Stimulated activated CD8-positive, alpha-beta memory T cell treated with anti-CD3 and anti-CD28 coated beads, Interleukin-15, amount 100 ng/mL, for 24 hours (primary cell): Measurements from ENCODE around the gene FBXL19.

Experiments used
- DNase-seq: peaks from one replicate; pipeline ENCODE4 v3.0.0-alpha.2; 2020; ENCODE audit warnings: low read depth

FBXL19 gene

DNA sequence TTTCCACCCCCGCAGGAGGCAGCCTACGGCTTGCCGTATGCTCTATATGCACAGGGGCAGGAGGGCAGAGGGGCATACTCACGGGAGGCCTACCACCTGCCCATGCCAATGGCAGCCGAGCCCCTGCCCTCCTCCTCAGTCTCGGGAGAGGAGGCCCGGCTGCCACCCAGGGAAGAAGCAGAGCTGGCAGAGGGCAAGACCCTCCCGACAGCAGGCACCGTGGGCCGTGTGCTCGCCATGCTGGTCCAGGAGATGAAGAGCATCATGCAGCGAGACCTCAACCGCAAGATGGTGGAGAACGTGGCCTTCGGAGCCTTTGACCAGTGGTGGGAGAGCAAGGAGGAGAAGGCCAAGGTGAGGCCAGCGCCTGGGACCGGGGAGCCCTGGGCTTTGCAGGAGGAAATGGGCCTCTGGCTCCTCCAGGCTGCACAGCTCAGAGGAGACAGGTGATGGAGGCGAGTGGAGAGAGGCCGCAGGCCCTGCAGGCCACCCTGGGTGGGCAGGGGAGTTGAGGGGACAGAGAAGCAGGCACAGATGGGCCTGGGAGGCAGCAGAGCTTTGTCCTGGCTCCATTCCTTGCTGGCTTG lies 42.8 kb downstream of the FBXL19 start:
- no peak for DNase-seq

DNA sequence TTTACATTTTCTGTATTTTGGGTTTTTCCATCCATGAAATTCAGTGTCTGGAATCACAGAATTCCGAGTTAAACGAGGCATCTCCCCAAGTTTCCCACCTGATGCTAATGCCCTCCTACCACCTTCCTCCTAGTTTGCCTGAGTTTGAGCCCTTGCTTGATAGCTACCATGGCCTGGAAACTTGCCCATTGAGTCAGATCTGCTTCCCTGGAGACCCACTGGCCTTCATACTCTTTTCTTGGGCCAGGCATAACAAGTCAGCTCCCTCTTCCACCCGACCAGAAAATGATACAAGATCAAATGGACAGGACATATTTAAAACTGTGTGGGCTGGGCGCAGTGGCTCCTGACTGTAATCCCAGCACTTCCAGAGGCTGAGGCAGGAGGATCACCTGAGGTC lies 44.4 kb downstream of the FBXL19 start:
- DNase-seq = no peak

DNA sequence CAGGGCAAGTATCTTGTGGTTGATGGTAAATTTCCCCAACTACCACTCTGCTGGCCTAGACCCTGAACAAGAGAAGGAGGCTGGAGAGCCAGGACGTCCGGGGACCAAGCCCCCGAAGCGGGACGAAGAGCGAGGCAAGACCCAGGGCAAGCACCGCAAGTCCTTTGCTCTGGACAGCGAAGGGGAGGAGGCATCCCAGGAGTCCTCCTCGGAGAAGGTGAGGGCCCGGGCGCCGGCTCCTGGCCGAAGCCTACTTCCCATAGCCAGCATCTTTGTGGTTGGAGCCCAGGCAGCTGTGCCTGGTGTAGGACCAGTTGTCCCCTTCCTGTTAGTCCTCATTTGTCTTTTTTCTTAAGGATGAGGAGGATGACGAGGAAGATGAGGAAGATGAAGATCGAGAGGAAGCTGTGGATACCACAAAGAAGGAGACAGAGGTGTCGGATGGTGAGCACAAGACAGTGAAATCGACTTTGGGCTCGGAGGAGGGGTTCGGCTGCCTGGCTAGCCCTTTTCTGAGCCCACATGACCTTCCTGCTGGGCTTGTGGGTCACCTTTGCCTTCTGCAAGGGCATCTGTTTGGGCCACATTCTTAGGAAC lies 46.0 kb downstream of the FBXL19 start:
- DNase-seq = no peak

DNA sequence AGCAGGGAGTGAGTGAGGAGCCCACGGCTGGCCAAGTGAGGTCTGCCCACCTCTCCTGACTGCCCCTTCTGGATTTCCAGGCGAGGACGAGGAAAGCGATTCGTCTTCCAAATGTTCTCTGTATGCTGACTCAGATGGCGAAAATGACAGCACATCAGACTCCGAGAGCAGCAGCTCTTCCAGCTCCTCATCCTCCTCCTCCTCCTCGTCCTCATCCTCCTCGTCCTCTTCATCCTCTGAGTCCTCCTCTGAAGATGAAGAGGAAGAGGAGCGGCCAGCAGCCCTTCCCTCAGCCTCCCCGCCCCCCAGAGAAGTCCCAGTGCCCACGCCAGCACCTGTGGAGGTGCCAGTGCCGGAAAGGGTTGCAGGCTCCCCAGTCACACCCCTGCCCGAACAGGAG lies 47.9 kb downstream of the FBXL19 start:
- no peak for DNase-seq

DNA sequence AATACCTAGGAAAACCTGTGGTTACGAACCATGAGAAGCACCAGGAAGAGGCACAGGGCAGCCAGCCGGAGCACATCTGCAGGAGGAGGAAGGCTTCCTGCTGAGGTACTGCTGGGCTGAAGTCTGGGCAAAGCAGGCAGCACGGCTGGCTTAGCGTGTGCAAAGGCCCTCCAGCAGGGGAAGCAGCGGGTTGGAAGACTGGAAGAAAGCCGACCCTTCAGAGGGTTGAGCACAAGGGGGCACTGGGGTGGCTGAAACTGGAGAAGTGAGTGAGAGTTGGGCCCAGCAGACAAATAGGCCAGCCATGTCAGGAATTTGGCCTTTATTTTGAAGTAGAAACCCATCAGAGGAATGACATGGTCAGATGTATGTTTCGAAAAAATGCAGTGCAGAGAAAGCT lies 49.5 kb downstream of the FBXL19 start:
- no peak for DNase-seq

DNA sequence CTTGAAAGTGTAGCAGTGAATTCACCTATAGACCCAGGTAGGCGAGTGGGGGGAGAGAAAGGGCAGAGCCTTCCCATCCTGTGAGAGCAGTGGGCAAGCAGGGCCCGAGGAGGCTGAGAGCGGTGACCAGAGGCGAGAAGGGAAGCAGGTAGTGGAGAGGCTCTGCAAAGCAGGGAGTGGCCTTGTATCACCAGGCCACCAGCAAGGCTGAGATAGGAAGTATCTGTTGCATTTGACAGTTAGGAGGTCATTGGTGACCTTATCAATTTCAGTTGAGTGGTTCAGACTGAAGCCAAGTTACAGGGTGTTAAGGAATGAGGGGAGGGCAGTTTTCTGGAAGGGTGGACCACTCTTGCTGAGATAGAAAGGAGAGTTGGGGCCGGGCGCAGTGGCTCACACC lies 51.0 kb downstream of the FBXL19 start:
- DNase-seq = no peak

DNA sequence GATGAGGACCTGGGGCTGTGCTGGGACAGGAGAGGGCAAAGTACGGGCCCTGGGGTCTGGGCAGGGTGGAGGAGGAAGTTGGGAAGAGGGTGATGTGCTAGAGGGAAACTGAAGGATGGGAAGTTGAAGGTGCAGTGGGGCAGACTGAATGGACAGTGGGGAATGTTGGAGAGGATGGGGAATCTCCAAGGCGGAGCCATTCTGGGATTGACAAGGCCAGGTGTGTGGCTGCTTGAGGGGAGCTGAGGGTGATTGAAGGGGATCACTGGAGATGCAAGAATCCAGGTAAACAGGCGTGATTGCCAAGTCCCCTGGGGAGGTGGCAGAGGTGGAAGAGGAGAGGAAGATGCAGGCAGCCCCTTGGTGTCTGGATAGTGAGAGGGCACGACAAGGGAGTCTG lies 53.1 kb downstream of the FBXL19 start:
- DNase-seq = no peak

DNA sequence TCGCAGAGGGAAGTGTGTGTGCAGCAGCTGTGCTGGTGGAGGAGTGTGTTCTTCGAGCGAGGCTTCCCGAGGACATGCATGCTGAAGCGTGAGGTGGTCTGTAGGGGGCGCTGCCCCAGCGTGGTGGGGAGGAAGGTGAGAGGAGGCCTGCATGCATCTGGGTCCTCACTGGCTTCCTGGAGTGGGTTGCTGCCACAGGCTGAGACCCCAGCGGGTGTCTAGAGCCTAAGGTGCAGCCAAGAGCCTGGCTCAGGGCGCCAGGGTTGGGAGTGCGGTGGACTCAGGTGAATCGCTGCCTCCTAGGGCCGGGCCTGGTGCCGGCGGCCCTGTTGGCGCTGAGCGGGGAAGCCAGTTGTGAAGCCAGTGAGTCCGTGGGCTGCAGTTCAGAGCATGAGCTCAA lies 54.1 kb downstream of the FBXL19 start:
- no peak for DNase-seq

DNA sequence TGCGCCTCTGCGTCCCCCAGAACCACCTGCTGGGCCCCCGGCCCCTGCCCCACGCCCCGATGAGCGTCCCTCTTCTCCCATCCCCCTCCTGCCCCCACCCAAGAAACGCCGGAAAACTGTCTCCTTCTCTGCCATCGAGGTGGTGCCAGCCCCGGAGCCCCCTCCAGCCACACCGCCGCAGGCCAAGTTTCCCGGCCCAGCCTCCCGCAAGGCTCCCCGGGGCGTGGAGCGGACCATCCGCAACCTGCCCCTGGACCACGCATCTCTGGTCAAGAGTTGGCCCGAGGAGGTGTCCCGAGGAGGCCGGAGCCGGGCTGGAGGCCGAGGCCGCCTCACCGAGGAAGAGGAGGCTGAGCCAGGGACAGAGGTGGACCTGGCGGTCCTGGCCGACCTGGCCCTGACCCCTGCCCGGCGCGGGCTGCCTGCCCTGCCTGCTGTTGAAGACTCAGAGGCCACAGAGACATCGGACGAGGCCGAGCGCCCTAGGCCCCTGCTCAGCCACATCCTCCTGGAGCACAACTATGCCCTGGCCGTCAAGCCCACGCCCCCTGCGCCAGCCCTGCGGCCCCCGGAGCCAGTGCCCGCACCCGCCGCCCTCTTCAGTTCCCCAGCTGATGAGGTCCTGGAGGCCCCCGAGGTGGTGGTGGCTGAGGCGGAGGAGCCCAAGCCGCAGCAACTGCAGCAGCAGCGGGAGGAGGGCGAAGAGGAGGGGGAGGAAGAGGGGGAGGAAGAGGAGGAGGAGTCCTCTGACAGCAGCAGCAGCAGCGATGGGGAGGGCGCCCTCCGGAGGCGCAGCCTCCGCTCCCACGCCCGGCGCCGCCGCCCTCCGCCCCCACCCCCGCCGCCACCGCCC lies 56.0 kb downstream of the FBXL19 start:
- no peak for DNase-seq

DNA sequence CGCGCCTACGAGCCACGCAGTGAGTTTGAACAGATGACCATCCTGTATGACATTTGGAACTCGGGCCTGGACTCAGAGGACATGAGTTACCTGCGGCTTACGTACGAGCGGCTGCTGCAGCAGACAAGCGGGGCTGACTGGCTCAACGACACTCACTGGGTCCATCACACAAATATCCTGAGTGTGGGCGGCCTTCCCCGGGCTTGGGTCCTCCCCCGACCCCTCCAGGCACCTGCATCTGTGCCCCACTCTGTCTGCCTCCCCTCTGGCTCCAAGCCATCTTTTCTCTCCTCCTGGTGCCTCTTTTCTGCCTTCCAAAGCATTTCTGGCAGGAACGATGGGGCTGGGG lies 56.6 kb downstream of the FBXL19 start:
- DNase-seq = no peak

DNA sequence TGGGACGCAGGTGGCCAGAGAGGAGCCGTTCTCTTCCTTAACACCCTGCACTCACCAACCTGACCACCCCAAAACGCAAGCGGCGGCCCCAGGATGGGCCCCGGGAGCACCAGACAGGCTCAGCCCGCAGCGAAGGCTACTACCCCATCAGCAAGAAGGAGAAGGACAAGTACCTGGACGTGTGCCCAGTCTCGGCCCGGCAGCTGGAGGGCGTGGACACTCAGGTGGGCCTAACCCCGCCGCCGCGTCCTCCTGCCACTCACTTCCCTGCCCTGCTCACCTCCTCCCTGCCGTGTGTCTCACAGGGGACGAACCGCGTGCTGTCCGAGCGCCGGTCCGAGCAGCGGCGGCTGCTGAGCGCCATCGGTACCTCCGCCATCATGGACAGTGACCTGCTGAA lies 57.1 kb downstream of the FBXL19 start:
- DNase-seq = no peak

DNA sequence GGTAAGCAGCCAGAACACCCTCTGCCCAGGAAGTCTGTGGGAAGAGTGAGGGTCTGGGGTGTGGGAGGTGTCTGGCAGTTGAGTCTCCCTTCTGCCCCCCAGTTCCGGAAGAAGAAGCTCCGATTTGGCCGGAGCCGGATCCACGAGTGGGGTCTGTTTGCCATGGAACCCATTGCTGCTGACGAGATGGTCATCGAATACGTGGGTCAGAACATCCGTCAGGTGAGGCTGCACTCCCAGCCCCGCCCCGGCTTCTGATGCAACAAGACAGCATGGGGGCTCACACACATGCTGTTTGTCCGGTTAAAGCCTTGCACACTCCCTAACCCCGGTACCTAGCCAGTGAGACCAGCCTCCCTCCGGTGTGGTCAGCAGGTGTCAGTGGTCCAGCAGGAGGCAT lies 57.6 kb downstream of the FBXL19 start:
- no peak for DNase-seq

DNA sequence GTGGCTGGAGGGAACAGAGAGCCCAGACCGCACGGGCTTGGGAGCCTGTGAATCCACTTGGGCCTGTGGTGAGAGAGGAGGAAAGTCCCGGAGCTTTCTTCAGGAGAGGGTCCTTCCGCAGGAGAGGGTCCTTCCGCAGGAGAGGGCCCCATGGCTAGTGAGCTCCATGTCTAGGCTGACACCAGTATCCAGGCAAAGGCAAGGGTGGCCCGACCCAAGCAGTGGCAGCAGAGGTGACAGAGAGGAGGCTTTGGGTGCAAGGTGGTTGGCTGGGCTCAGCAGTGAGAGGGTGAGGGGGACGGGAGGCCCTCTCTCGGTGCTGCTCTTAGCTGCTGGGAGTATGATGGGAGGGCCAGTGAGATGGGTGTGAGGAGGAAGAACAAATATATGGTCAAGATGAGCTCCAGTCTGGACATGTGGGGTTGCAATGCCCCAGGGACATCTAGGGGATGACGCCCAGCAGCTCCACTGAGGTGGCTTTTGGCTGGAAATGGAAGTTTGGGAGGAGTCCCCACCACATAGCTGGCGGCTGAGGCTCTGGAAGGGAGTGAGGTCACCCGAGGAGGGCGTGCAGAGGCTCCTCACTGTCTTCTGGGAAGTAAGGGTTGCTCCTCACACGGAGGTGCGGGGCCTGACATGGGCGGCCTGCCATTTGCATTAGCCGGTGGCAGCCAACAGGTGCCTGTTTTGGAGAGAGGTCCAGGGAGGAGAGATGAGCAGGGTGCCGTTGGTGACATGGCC lies 59.3 kb downstream of the FBXL19 start:
- no peak for DNase-seq

DNA sequence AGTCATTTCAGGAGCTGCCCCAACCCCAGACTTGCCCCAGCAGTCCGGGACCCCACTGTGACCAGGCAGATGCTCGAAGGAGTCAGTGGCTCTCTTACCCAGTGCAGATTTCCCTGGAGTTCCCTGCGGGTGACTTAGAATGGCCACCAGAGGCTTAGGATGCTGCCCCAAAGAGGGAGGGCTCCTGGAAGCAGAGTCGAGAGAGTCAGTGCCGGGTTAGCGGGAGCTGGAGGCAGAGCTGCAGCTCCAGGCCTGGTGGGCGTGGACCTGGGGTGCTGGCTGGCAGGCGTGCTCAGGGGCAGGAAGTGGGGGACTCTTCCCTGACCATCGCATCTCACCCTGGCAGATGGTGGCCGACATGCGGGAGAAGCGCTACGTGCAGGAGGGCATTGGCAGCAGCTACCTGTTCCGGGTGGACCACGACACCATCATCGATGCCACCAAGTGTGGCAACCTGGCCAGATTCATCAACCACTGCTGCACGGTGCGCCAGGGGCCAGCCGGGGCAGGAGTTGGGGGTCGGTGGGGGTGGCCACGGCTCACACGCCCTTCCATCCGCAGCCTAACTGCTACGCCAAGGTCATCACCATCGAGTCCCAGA lies 60.0 kb downstream of the FBXL19 start:
- no peak for DNase-seq

DNA sequence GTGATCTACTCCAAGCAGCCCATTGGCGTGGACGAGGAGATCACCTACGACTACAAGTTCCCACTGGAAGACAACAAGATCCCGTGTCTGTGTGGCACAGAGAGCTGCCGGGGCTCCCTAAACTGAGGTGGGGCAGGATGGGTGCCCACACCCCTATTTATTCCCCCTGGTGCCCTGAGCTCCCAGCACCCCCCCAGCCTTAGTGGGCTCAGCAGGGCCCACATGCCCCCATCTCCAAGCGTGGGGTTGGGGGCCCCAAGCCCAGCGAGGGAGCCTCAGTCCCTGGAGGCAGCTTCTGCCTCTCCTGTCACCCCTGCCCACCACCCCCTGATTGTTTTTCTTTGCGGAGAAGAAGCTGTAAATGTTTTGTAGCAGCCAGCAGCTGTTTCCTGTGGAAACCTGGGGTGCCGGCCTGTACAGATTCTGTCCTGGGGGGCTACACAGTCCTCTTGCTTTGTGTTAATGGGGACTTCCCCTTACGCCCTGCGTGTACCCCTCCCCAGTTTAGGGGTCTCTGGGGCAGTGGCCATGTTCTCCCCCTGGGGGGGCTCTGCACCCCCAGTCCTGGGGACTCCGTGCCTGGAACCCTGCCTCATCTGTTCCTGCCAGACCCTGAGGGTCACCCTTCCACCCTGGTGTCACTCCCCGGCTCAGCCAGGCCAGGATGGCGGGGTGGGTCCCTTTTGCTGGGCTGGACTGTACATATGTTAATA lies 60.7 kb downstream of the FBXL19 start:
- DNase-seq = no peak

DNA sequence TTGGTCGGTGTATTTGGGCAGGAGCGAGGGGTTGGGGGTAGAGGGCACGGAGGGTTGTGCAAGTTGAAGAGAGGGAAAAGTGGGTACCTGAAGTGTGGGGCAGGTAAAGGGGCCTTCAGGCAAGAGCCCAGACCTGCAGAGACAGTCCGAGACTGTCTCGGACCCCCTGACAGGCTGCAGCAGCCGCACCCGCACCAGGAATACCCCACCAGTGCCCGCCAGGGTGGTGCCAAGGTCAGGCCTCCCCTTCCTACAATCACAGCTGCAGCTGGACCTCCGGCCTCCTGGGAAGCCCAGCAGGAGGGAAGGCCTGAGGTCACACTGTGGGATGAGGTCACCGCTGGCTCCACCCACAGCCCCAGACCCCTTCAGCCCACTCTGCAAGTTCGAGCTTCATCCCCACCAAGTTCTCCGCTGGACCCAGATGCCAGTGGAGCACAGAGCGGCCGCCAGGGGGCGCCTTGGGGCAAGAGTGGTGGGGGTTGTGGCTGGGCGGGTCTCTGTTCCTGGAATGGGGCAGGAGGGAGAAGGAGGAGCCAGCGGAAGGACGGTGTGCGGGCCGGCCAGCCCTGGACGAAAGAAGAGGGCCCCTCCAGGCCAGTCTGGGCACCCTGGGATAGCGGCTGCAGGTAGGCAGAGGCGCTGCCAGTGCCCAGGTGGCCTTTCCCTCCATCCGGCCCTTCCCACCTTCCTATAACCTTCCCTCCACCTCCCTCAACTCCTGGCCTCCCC lies 61.5 kb downstream of the FBXL19 start, which contains the start of gene HSD3B7:
TSS of gene HSD3B7 (plus strand) at position 539 of the 732 bp plus-strand sequence. CDS start 452 bp downstream, outside the sequence.
- peak; percentile 83 for DNase-seq

DNA sequence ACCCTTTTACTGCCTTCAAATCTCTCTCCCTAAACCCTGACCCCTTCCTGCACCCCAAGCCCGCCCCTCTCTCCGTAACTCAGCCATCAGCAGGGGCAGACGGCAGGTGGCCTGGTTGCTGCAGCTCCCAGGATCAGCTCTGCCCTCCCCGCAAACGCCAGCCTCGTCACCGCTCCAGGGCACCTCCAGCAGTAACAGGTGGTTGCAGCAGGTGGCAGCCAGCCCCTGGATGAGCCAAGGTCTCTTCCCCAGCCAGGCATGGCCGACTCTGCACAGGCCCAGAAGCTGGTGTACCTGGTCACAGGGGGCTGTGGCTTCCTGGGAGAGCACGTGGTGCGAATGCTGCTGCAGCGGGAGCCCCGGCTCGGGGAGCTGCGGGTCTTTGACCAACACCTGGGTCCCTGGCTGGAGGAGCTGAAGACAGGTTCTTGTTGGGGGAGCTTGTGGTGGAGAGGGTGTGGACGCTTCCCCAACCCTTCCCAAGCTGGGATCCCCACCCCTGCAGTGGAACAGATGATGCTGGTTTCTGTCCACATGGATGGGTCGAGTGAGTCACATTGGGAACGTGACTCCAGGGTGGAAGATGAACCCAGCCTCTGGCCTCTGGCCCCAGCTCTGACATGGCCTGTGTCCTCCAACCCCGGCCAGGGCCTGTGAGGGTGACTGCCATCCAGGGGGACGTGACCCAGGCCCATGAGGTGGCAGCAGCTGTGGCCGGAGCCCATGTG lies 62.2 kb downstream of the FBXL19 start:
- DNase-seq = no peak

DNA sequence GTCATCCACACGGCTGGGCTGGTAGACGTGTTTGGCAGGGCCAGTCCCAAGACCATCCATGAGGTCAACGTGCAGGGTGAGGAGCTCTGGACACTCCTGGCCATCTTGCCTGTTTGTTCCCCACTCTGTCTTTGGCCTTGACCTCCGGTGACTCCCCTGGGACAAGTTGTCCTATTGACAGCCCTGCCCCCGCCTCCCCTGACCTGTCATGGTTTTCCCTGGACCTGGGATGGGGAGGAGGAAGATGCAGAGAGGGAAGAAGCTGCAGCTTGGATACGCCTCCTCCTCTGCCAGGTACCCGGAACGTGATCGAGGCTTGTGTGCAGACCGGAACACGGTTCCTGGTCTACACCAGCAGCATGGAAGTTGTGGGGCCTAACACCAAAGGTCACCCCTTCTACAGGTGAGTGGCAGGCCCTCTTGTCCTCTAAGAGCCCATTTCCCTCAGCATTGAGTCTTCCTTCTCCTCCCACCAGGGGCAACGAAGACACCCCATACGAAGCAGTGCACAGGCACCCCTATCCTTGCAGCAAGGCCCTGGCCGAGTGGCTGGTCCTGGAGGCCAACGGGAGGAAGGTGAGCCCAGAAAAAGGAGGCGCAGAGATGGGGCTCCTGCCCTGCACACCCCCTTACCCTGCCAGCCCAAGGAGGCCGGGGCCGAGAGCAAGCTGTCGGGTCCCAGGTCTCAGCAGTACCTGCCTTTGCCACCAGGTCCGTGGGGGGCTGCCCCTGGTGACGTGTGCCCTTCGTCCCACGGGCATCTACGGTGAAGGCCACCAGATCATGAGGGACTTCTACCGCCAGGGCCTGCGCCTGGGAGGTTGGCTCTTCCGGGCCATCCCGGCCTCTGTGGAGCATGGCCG lies 63.0 kb downstream of the FBXL19 start:
- DNase-seq = no peak

DNA sequence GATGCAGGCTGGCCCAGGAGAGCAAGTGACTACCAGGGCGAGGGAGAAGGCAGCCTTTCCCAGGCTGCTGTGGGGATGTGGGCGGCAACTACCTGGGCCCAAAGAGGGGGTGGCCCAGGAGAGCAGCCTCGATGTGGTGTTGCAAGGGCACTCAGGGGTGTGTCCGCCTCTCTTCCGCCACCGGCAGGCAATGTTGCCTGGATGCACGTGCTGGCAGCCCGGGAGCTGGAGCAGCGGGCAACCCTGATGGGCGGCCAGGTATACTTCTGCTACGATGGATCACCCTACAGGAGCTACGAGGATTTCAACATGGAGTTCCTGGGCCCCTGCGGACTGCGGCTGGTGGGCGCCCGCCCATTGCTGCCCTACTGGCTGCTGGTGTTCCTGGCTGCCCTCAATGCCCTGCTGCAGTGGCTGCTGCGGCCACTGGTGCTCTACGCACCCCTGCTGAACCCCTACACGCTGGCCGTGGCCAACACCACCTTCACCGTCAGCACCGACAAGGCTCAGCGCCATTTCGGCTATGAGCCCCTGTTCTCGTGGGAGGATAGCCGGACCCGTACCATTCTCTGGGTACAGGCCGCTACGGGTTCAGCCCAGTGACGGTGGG lies 64.3 kb downstream of the FBXL19 start:
- DNase-seq = no peak
